SJCRH30 (cell line): ENCODE data around the gene GRAMD2B. TPM values are rescaled to one million over a fixed set of nuclear protein-coding genes. Genes with fewer than 3 reads are reported as not detected.

Experiments
- DNase-seq, 2 experiments: peaks; one replicate each; pipeline ENCODE4 v3.0.0-alpha.2; 2015 to 2020
- H3K27ac ChIP-seq: fragments of 250-450 bp; sonication (Bioruptor Pico); 2 replicates; pipeline ENCODE4 v1.5.1; 2020; ENCODE audit warnings: mild to moderate bottlenecking, moderate library complexity
- H3K27me3 ChIP-seq: fragments of 250-450 bp; sonication (Bioruptor Pico); 2 replicates; pipeline ENCODE4 v1.5.1; 2020; ENCODE audit warnings: mild to moderate bottlenecking, moderate library complexity
- H3K36me3 ChIP-seq: fragments of 250-450 bp; sonication (Bioruptor Pico); 2 replicates; pipeline ENCODE4 v1.5.1; 2020; ENCODE audit warnings: mild to moderate bottlenecking, moderate library complexity
- H3K4me1 ChIP-seq: fragments of 250-450 bp; sonication (Bioruptor Pico); 2 replicates; pipeline ENCODE4 v1.5.1; 2020; ENCODE audit warnings: mild to moderate bottlenecking, moderate library complexity
- H3K4me3 ChIP-seq: fragments of 250-450 bp; sonication (Bioruptor Pico); 2 replicates; pipeline ENCODE4 v1.5.1; 2020; ENCODE audit warnings: mild to moderate bottlenecking, moderate library complexity
- H3K9me3 ChIP-seq: fragments of 250-450 bp; sonication (Bioruptor Pico); replicated peaks from 2 replicates; pipeline ENCODE4 v1.5.1; 2020; ENCODE audit warnings: mild to moderate bottlenecking, moderate library complexity
- total RNA-seq: library from RNA; depleted of rRNA; stranded (reverse); fragments of >200 nt; shearing (Covaris generic); gene quantifications from 2 replicates; pipeline ENCODE4 v1.2.3, GENCODE V29; 2014

GRAMD2B gene
- total RNA-seq, 1 experiment from 2014 or later: 14.3 TPM

GRCh38 chr5:126488443-126489065 is 65.3 kb downstream of the GRAMD2B start:
- Histone ChIP-seq H3K4me3 (no peak overlapping the region), H3K36me3 (peaks cover 9% of the 10 kb centered on the region), H3K27ac (peak overlapping the region; percentile 70), H3K9me3 (no peaks in the 10 kb centered on the region), H3K27me3 (no peaks in the 10 kb centered on the region), H3K4me1 (peaks cover 21% of the 10 kb centered on the region)
- peak; percentile 43 to 74 for DNase-seq

- DNase-seq: peak; percentile 38 to 58
- Histone ChIP-seq H3K4me1 (peaks cover 18% of the 10 kb centered on the region), H3K9me3 (no peaks in the 10 kb centered on the region), H3K27me3 (no peaks in the 10 kb centered on the region), H3K27ac (peak overlapping the region; percentile 70; the same call in 1 of the 2 replicates), H3K36me3 (peaks cover 7% of the 10 kb centered on the region), H3K4me3 (no peak overlapping the region)
Observed at GRCh38 chr5:126490167-126490940, 67.1 kb downstream of the GRAMD2B start.

- Histone ChIP-seq H3K4me1 (peaks cover 15% of the 10 kb centered on the region), H3K36me3 (no peaks in the 10 kb centered on the region), H3K9me3 (no peaks in the 10 kb centered on the region), H3K27ac (no peak overlapping the region), H3K4me3 (no peak overlapping the region), H3K27me3 (no peaks in the 10 kb centered on the region)
- DNase-seq: peak; percentile 11 to 39
Observed at GRCh38 chr5:126492939-126493338, 69.7 kb downstream of the GRAMD2B start.

- no peaks in the 10 kb centered on the region for H3K9me3 ChIP-seq
- H3K4me3 ChIP-seq: no peak overlapping the region
- peaks cover 2% of the 10 kb centered on the region; the same call in 1 of the 2 replicates for H3K4me1 ChIP-seq
- H3K27me3 ChIP-seq: no peaks in the 10 kb centered on the region
- H3K27ac ChIP-seq: no peak overlapping the region
- no peaks in the 10 kb centered on the region for H3K36me3 ChIP-seq
- DNase-seq: no peak
Observed at GRCh38 chr5:126494393-126494792, 71.2 kb downstream of the GRAMD2B start.

- H3K9me3 ChIP-seq: no peaks in the 10 kb centered on the region
Observed at GRCh38 chr5:126497506-126497905, 74.3 kb downstream of the GRAMD2B start.

GRCh38 chr5:126499278-126499677 is 76.1 kb downstream of the GRAMD2B start:
- Histone ChIP-seq H3K27me3 (no peaks in the 10 kb centered on the region), H3K4me1 (no peaks in the 10 kb centered on the region), H3K27ac (no peak overlapping the region), H3K36me3 (no peaks in the 10 kb centered on the region), H3K9me3 (no peaks in the 10 kb centered on the region), H3K4me3 (no peak overlapping the region)
- no peak for DNase-seq

More at GRCh38 chr5:126497506-126497905, 74.3 kb downstream of the GRAMD2B start:
- Histone ChIP-seq H3K36me3 (no peaks in the 10 kb centered on the region), H3K27ac (no peak overlapping the region), H3K4me1 (no peaks in the 10 kb centered on the region), H3K4me3 (no peak overlapping the region), H3K27me3 (no peaks in the 10 kb centered on the region)
- no peak for DNase-seq

- Histone ChIP-seq H3K9me3 (no peaks in the 10 kb centered on the region), H3K4me3 (no peak overlapping the region), H3K27ac (no peak overlapping the region), H3K36me3 (no peaks in the 10 kb centered on the region), H3K4me1 (no peaks in the 10 kb centered on the region), H3K27me3 (no peaks in the 10 kb centered on the region)
- peak in 1 of 2 experiments; percentile 67 for DNase-seq
Observed at GRCh38 chr5:126499853-126500342, 76.7 kb downstream of the GRAMD2B start.

- Histone ChIP-seq H3K27ac (no peak overlapping the region), H3K9me3 (no peaks in the 10 kb centered on the region), H3K27me3 (no peaks in the 10 kb centered on the region), H3K4me3 (no peak overlapping the region), H3K36me3 (no peaks in the 10 kb centered on the region), H3K4me1 (no peaks in the 10 kb centered on the region)
- DNase-seq: no peak
Observed at GRCh38 chr5:126501448-126501847, 78.2 kb downstream of the GRAMD2B start.

GRCh38 chr5:126503602-126504104 is 80.4 kb downstream of the GRAMD2B start:
- DNase-seq: no peak
- H3K36me3 ChIP-seq: no peaks in the 10 kb centered on the region
- no peaks in the 10 kb centered on the region for H3K27me3 ChIP-seq
- H3K4me1 ChIP-seq: peaks cover 4% of the 10 kb centered on the region
- no peak overlapping the region for H3K4me3 ChIP-seq
- H3K9me3 ChIP-seq: no peaks in the 10 kb centered on the region
- no peak overlapping the region for H3K27ac ChIP-seq

- peaks cover 8% of the 10 kb centered on the region for H3K4me1 ChIP-seq
- no peaks in the 10 kb centered on the region for H3K27me3 ChIP-seq
- no peaks in the 10 kb centered on the region for H3K9me3 ChIP-seq
- no peaks in the 10 kb centered on the region for H3K36me3 ChIP-seq
- H3K27ac ChIP-seq: no peak overlapping the region
- DNase-seq: no peak
- no peak overlapping the region for H3K4me3 ChIP-seq
Observed at GRCh38 chr5:126506079-126506478, 82.9 kb downstream of the GRAMD2B start.

- Histone ChIP-seq H3K4me3 (no peak overlapping the region), H3K27me3 (no peaks in the 10 kb centered on the region), H3K27ac (no peak overlapping the region), H3K9me3 (no peaks in the 10 kb centered on the region), H3K36me3 (no peaks in the 10 kb centered on the region), H3K4me1 (peaks cover 8% of the 10 kb centered on the region)
- DNase-seq: no peak
Observed at GRCh38 chr5:126508251-126508961, 85.2 kb downstream of the GRAMD2B start.

GRCh38 chr5:126508962-126509279 is 85.7 kb downstream of the GRAMD2B start:
- Histone ChIP-seq H3K4me3 (no peak overlapping the region), H3K27me3 (no peaks in the 10 kb centered on the region), H3K9me3 (no peaks in the 10 kb centered on the region), H3K4me1 (peaks cover 8% of the 10 kb centered on the region), H3K27ac (no peak overlapping the region), H3K36me3 (no peaks in the 10 kb centered on the region)
- DNase-seq: no peak

GRCh38 chr5:126509339-126509738 is 86.1 kb downstream of the GRAMD2B start:
- H3K27ac ChIP-seq: no peak overlapping the region
- DNase-seq: no peak
- no peak overlapping the region for H3K4me3 ChIP-seq
- H3K4me1 ChIP-seq: peaks cover 8% of the 10 kb centered on the region
- no peaks in the 10 kb centered on the region for H3K36me3 ChIP-seq
- no peaks in the 10 kb centered on the region for H3K27me3 ChIP-seq
- no peaks in the 10 kb centered on the region for H3K9me3 ChIP-seq

GRCh38 chr5:126511961-126512360 is 88.8 kb downstream of the GRAMD2B start:
- Histone ChIP-seq H3K27me3 (no peaks in the 10 kb centered on the region), H3K4me3 (no peak overlapping the region), H3K9me3 (no peaks in the 10 kb centered on the region), H3K4me1 (peaks cover 25% of the 10 kb centered on the region), H3K36me3 (no peaks in the 10 kb centered on the region), H3K27ac (no peak overlapping the region)
- no peak for DNase-seq

GRCh38 chr5:126512451-126512850 is 89.2 kb downstream of the GRAMD2B start:
- Histone ChIP-seq H3K36me3 (no peaks in the 10 kb centered on the region), H3K27ac (no peak overlapping the region), H3K9me3 (no peaks in the 10 kb centered on the region), H3K4me1 (peaks cover 26% of the 10 kb centered on the region), H3K27me3 (no peaks in the 10 kb centered on the region), H3K4me3 (no peak overlapping the region)
- no peak for DNase-seq
